ENCODE results near the gene ZSWIM6.

The ZSWIM6 gene

GRCh38 chr5:61379677-61380076 lies 47.6 kb downstream of the ZSWIM6 start:
- H2AFZ ChIP-seq (ENCODE audit: low read depth, low read length, severe bottlenecking), result no peak overlapping the region
- H3F3A ChIP-seq (ENCODE audit: insufficient read depth), result no peaks in the 10 kb centered on the region
- H4K20me1 ChIP-seq (ENCODE audit: low read depth, low read length), result no peaks in the 10 kb centered on the region
- H3K4me2 ChIP-seq (ENCODE audit: low read depth, low read length, poor library complexity, severe bottlenecking), result no peak overlapping the region
- no peaks in the 10 kb centered on the region for H3K36me3 ChIP-seq (ENCODE audit: low read length)
- H3K9me3 ChIP-seq (ENCODE audit: insufficient read depth, low read length), result no peaks in the 10 kb centered on the region
- no peak overlapping the region for H3K4me3 ChIP-seq (ENCODE audit: insufficient read depth, low read length, poor library complexity, severe bottlenecking)
- H3K9me2 ChIP-seq (replicated peaks; ENCODE audit: insufficient read depth, low read length), result no peaks in the 10 kb centered on the region
- H3K79me2 ChIP-seq (ENCODE audit: insufficient read depth, low read length), result no peaks in the 10 kb centered on the region
- H3K27me3 ChIP-seq (ENCODE audit: low read length), result no peaks in the 10 kb centered on the region
- TF ChIP-seq EZH2phosphoT487 (conservative IDR thresholded peaks at IDR 0.05; ENCODE audit: low read length), result no peak
- TF ChIP-seq, protein P1, sequence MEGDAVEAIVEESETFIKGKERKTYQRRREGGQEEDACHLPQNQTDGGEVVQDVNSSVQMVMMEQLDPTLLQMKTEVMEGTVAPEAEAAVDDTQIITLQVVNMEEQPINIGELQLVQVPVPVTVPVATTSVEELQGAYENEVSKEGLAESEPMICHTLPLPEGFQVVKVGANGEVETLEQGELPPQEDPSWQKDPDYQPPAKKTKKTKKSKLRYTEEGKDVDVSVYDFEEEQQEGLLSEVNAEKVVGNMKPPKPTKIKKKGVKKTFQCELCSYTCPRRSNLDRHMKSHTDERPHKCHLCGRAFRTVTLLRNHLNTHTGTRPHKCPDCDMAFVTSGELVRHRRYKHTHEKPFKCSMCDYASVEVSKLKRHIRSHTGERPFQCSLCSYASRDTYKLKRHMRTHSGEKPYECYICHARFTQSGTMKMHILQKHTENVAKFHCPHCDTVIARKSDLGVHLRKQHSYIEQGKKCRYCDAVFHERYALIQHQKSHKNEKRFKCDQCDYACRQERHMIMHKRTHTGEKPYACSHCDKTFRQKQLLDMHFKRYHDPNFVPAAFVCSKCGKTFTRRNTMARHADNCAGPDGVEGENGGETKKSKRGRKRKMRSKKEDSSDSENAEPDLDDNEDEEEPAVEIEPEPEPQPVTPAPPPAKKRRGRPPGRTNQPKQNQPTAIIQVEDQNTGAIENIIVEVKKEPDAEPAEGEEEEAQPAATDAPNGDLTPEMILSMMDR (IDR thresholded peaks at IDR 0.05; ENCODE audit: insufficient read depth, low read length, poor library complexity, severe bottlenecking), result no peak
- no peak overlapping the region for H3K9ac ChIP-seq (ENCODE audit: low read length)
- no peak overlapping the region for H3K27ac ChIP-seq (ENCODE audit: low read depth, low read length)

DNA sequence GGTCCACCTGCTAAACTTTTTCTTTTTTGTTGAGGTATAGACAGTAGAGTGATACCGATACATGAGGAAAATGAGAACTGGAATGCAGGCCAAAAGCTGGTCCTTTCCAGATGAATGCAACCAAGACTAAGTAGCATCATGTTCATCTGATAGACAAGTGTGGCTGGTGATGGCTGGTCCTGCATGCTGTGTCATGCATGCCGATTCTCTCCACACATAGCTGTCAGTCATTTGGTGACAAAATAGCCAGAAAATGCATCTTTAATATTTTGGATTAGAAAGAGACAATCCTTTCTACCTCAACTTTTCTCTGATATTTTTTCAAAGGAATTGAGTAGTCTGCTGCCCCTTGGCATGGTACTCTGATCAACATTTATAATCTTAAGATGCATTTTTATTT lies 49.9 kb downstream of the ZSWIM6 start:
- Histone ChIP-seq H3K4me2 (ENCODE audit: low read depth, low read length, poor library complexity, severe bottlenecking) (no peak overlapping the region), H3K4me3 (ENCODE audit: insufficient read depth, low read length, poor library complexity, severe bottlenecking) (no peak overlapping the region), H3F3A (ENCODE audit: insufficient read depth) (no peaks in the 10 kb centered on the region), H3K9me3 (ENCODE audit: insufficient read depth, low read length) (no peaks in the 10 kb centered on the region), H2AFZ (ENCODE audit: low read depth, low read length, severe bottlenecking) (no peak overlapping the region), H3K36me3 (ENCODE audit: low read length) (no peaks in the 10 kb centered on the region), H3K9me2 (replicated peaks; ENCODE audit: insufficient read depth, low read length) (no peaks in the 10 kb centered on the region), H3K27me3 (ENCODE audit: low read length) (no peaks in the 10 kb centered on the region), H3K79me2 (ENCODE audit: insufficient read depth, low read length) (no peaks in the 10 kb centered on the region), H3K9ac (ENCODE audit: low read length) (no peak overlapping the region), H4K20me1 (ENCODE audit: low read depth, low read length) (no peaks in the 10 kb centered on the region), H3K27ac (ENCODE audit: low read depth, low read length) (no peak overlapping the region)
- no peak for TF ChIP-seq EZH2phosphoT487 (conservative IDR thresholded peaks at IDR 0.05; ENCODE audit: low read length)
- TF ChIP-seq, protein P1 (IDR thresholded peaks at IDR 0.05; ENCODE audit: insufficient read depth, low read length, poor library complexity, severe bottlenecking), result no peak

DNA sequence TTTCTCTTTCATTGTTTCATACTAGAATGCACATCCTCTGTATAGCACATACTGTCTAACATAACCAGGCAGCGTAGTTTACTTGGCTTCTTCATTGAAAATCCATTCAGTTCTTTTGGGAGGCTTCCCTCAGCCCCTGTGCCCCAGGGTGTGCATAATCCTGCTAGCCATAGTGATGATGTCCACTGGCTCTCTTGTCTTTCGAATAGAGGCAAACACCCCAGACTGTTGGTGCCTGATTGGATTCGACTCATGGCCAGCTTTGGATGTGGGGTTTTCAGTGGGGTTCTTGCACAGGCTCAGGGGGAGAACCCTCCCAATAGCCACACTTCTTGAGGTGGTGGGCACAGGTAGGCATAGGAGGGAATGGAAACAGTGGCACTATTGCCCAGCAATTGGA lies 53.6 kb downstream of the ZSWIM6 start:
- no peak overlapping the region for H3K9ac ChIP-seq (ENCODE audit: low read length)
- no peak overlapping the region for H2AFZ ChIP-seq (ENCODE audit: low read depth, low read length, severe bottlenecking)
- no peak overlapping the region for H3K4me3 ChIP-seq (ENCODE audit: insufficient read depth, low read length, poor library complexity, severe bottlenecking)
- no peaks in the 10 kb centered on the region for H3K79me2 ChIP-seq (ENCODE audit: insufficient read depth, low read length)
- no peak overlapping the region for H3K27ac ChIP-seq (ENCODE audit: low read depth, low read length)
- H3F3A ChIP-seq (ENCODE audit: insufficient read depth), result no peaks in the 10 kb centered on the region
- H3K9me3 ChIP-seq (ENCODE audit: insufficient read depth, low read length), result no peaks in the 10 kb centered on the region
- H3K36me3 ChIP-seq (ENCODE audit: low read length), result no peaks in the 10 kb centered on the region
- no peak overlapping the region for H3K4me2 ChIP-seq (ENCODE audit: low read depth, low read length, poor library complexity, severe bottlenecking)
- H3K9me2 ChIP-seq (replicated peaks; ENCODE audit: insufficient read depth, low read length), result no peaks in the 10 kb centered on the region
- no peaks in the 10 kb centered on the region for H3K27me3 ChIP-seq (ENCODE audit: low read length)
- no peaks in the 10 kb centered on the region for H4K20me1 ChIP-seq (ENCODE audit: low read depth, low read length)
- no peak for TF ChIP-seq EZH2phosphoT487 (conservative IDR thresholded peaks at IDR 0.05; ENCODE audit: low read length)
- TF ChIP-seq, protein P1 (IDR thresholded peaks at IDR 0.05; ENCODE audit: insufficient read depth, low read length, poor library complexity, severe bottlenecking), result no peak
